Gastrocnemius medialis (tissue), 4 donors: ENCODE measurements around the gene DRP2.

Experiments used
- CTCF ChIP-seq, 5 experiments: fragments of 450-650 bp in 3 of 5; fragments of 200-600 bp in 2 of 5; sonication (generic) in 2 of 5; IDR thresholded peaks in 4 of 5; conservative IDR thresholded peaks in 1 of 5; 1 replicate in 4 of 5; 2 replicates in 1 of 5; pipeline ENCODE4 v1.5.1; 2016 to 2019; ENCODE audit warnings: antibody characterized with exemption in 5 of 5, mild to moderate bottlenecking in 3 of 5, moderate library complexity in 3 of 5
- POLR2A ChIP-seq, 2 donors: fragments of 450-650 bp; IDR thresholded peaks; one replicate each; pipeline ENCODE4 v1.6.1; 2017; ENCODE audit warnings: antibody characterized with exemption in 2 of 2, mild to moderate bottlenecking in 2 of 2, moderate library complexity in 2 of 2

GRCh38 chrX:101208152-101208905, 11.3 kb upstream of the DRP2 start:
- TF ChIP-seq CTCF (IDR thresholded peaks at IDR 0.05 in 4 of 5, conservative IDR thresholded peaks at IDR 0.05 in 1 of 5) (no peak), POLR2A (IDR thresholded peaks at IDR 0.05) (no peak)
